Natural killer cell (primary cell): ENCODE data around the gene AEN. TPM values are rescaled to one million over a fixed set of nuclear protein-coding genes. Genes with fewer than 3 reads are reported as not detected.
A peak's percentile ranks its signal among the peaks of the same experiment; 100 is the strongest.

ENCODE experiments used
- ATAC-seq, 3 donors: fragments of 150-1000 bp in 2 of 3; fragments of 200-7000 bp in 1 of 3; cut with Tn5 transposase; 1 replicate in 1 of 3; 2 replicates in 2 of 3; pipeline ENCODE4 v1.10.0; 2021; ENCODE audit warnings: mild to moderate bottlenecking in 2 of 3, moderate library complexity in 2 of 3
- DNase-seq, 2 donors: peaks; one replicate each; pipeline versions ENCODE4 v3.0.0 to v3.0.0-alpha.2; 2013 to 2021; ENCODE audit warnings: mixed read lengths in 1 of 2
- H3K27ac ChIP-seq: one replicate; pipeline ENCODE4 v1.5.1; 2013; ENCODE audit warnings: mild to moderate bottlenecking, low read length
- H3K27me3 ChIP-seq: one replicate; pipeline ENCODE4 v1.6.1; 2013; ENCODE audit warnings: low read length; ENCODE audit not compliant: control insufficient read depth, insufficient read depth
- H3K36me3 ChIP-seq: one replicate; pipeline ENCODE4 v1.6.1; 2013; ENCODE audit warnings: low read length; ENCODE audit not compliant: control insufficient read depth, insufficient read depth
- H3K4me1 ChIP-seq: one replicate; pipeline ENCODE4 v1.6.1; 2013; ENCODE audit warnings: low read length; ENCODE audit not compliant: control insufficient read depth, insufficient read depth
- H3K4me3 ChIP-seq: one replicate; pipeline ENCODE4 v1.5.1; 2013; ENCODE audit warnings: low read length
- H3K9me3 ChIP-seq: one replicate; pipeline ENCODE4 v1.6.1; 2013; ENCODE audit warnings: low read length; ENCODE audit not compliant: control insufficient read depth, insufficient read depth
- H3K27ac Mint-ChIP-seq, 2 donors: one replicate each; pipeline ENCODE4 v1.8.0; 2022; ENCODE audit warnings: mild to moderate bottlenecking in 2 of 2, mixed read lengths in 2 of 2, moderate library complexity in 1 of 2
- H3K27me3 Mint-ChIP-seq, 2 donors: one replicate each; pipeline ENCODE4 v1.8.0; 2022; ENCODE audit warnings: low read depth in 2 of 2, mixed read lengths in 2 of 2
- H3K36me3 Mint-ChIP-seq: one replicate; pipeline ENCODE4 v1.8.0; 2022; ENCODE audit warnings: mixed read lengths
- H3K4me1 Mint-ChIP-seq, 2 donors: one replicate each; pipeline ENCODE4 v1.8.0; 2022; ENCODE audit warnings: mixed read lengths in 2 of 2
- H3K4me3 Mint-ChIP-seq: one replicate; pipeline ENCODE4 v1.8.0; 2022; ENCODE audit warnings: mild to moderate bottlenecking, moderate library complexity, mixed read lengths
- H3K9me3 Mint-ChIP-seq, 2 donors: one replicate each; pipeline ENCODE4 v1.8.0; 2022; ENCODE audit warnings: mixed read lengths in 2 of 2
- CTCF ChIP-seq: fragments of 200-600 bp; IDR thresholded peaks from one replicate; pipeline ENCODE4 v1.8.0; 2022; ENCODE audit warnings: antibody characterized with exemption
- WGBS: methylation state at CpG from one replicate; pipeline ENCODE4 v1.1.7; 2013; ENCODE audit warnings: missing lambda C conversion rate; ENCODE audit not compliant: insufficient coverage; 5-methylcytosine and 5-hydroxymethylcytosine counted together
- intact Hi-C: fragments of 100-400 bp; cut with micrococcal nuclease; formaldehyde crosslinking; loops from one replicate; pipeline ENCODE4 v1.14.2; 2022
- total RNA-seq, 4 donors: library from RNA; stranded (reverse); fragments of 120-200 nt in 1 of 4; gene quantifications; one replicate each; pipeline versions ENCODE4 v1.2.3 to v1.2.4, GENCODE V29; 2013 to 2022

AEN gene
- total RNA-seq, 3 donors from 2014 or later (not counting 1 experiment from before 2014, with no cell fraction given), result 19.9 to 26.9 (median 20.9) TPM

GRCh38 chr15:88651136-88651732 lies 30.1 kb downstream of the AEN start:
- Histone ChIP-seq H3K4me3 (no peak overlapping the region), H3K27ac (peak overlapping the region; percentile 23), H3K27me3 (no peaks in the 10 kb centered on the region), H3K36me3 (peaks cover 35% of the 10 kb centered on the region), H3K9me3 (no peaks in the 10 kb centered on the region), H3K4me1 (peaks cover 66% of the 10 kb centered on the region)
- no peak for ATAC-seq
- Mint-ChIP-seq H3K27ac (peak overlapping the region; percentile 41 to 95), H3K27me3 (no peaks in the 10 kb centered on the region), H3K9me3 (no peaks in the 10 kb centered on the region), H3K36me3 (no peaks in the 10 kb centered on the region), H3K4me3 (no peak overlapping the region), H3K4me1 (peaks cover 38 to 58% of the 10 kb centered on the region in 2 donors)
- peak in 1 of 2 donors; percentile 14 for DNase-seq
- intact Hi-C loops, result no loop called here
- TF ChIP-seq CTCF, result no peak
- WGBS, result 92% methylated on average over 6 of the region's 7 CpGs

DNA sequence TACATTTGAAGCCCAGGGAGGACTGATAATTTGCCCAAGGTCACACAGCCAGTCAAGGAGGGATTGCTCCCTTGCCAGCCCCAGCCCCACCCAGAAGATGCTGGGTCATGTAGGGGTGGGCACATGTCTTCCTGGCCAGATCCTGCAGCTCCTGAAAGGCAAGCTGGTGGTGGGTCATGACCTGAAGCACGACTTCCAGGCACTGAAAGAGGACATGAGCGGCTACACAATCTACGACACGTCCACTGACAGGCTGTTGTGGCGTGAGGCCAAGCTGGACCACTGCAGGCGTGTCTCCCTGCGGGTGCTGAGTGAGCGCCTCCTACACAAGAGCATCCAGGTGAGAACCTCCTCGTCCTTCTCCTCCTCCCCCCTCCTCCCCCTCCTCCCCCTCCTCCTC lies 30.8 kb downstream of the AEN start:
- H3K4me3 Mint-ChIP-seq, result no peak overlapping the region
- no peaks in the 10 kb centered on the region for H3K9me3 ChIP-seq
- TF ChIP-seq CTCF, result no peak
- H3K9me3 Mint-ChIP-seq, result no peaks in the 10 kb centered on the region
- H3K36me3 ChIP-seq, result peaks cover 33% of the 10 kb centered on the region
- H3K27me3 ChIP-seq, result no peaks in the 10 kb centered on the region
- WGBS, result 91% methylated on average over 7 of the region's 9 CpGs
- H3K27ac Mint-ChIP-seq, result peak overlapping the region in 1 of 2 donors; percentile 95
- H3K27me3 Mint-ChIP-seq, result no peaks in the 10 kb centered on the region
- ATAC-seq (no peak), DNase-seq (peak in 1 of 2 donors; percentile 9)
- H3K4me3 ChIP-seq, result no peak overlapping the region
- peak overlapping the region; percentile 13 for H3K27ac ChIP-seq
- intact Hi-C loops, result no loop called here
- peaks cover 68% of the 10 kb centered on the region for H3K4me1 ChIP-seq
- no peaks in the 10 kb centered on the region for H3K36me3 Mint-ChIP-seq
- peaks cover 36 to 56% of the 10 kb centered on the region in 2 donors for H3K4me1 Mint-ChIP-seq

- H3K4me3 ChIP-seq, result no peak overlapping the region
- Mint-ChIP-seq H3K9me3 (no peaks in the 10 kb centered on the region), H3K27ac (peak overlapping the region in 1 of 2 donors; percentile 86), H3K4me1 (peaks cover 31 to 55% of the 10 kb centered on the region in 2 donors), H3K36me3 (no peaks in the 10 kb centered on the region), H3K27me3 (no peaks in the 10 kb centered on the region), H3K4me3 (no peak overlapping the region)
- ATAC-seq (no peak), DNase-seq (peak in 1 of 2 donors; percentile 19)
- no peaks in the 10 kb centered on the region for H3K27me3 ChIP-seq
- H3K4me1 ChIP-seq, result peaks cover 68% of the 10 kb centered on the region
- peaks cover 33% of the 10 kb centered on the region for H3K36me3 ChIP-seq
- WGBS, result 86% methylated on average over 6 of the region's 8 CpGs
- no peaks in the 10 kb centered on the region for H3K9me3 ChIP-seq
- no peak for TF ChIP-seq CTCF
- H3K27ac ChIP-seq, result no peak overlapping the region
- intact Hi-C loops, result no loop called here
Measured at GRCh38 chr15:88652456-88653199, 31.5 kb downstream of the AEN start.
